KG1 (cell line): ENCODE data around the gene BRINP1.

Source experiments
- DNase-seq: peaks from one replicate; lab custom pipeline; 2025; lab: John Stamatoyannopoulos, UW

Gene BRINP1

GRCh38 chr9:119368681-119369581, at the start of gene BRINP1:
BRINP1 (minus strand) TSS chr9:119369435; CDS start chr9:119313355, 56,080 bp downstream.
- no peak for DNase-seq

- no peak for DNase-seq
Measured at GRCh38 chr9:119418721-119419120, 49.5 kb upstream of the BRINP1 start.

- DNase-seq, result no peak
Measured at GRCh38 chr9:119416793-119417192, 47.6 kb upstream of the BRINP1 start.

- DNase-seq, result no peak
Measured at GRCh38 chr9:119412399-119412798, 43.2 kb upstream of the BRINP1 start.

- DNase-seq, result no peak
Measured at GRCh38 chr9:119409552-119409951, 40.3 kb upstream of the BRINP1 start.

GRCh38 chr9:119400606-119401005, 31.4 kb upstream of the BRINP1 start:
- DNase-seq, result no peak

- no peak for DNase-seq
Measured at GRCh38 chr9:119398350-119398749, 29.1 kb upstream of the BRINP1 start.

GRCh38 chr9:119391878-119392277, 22.6 kb upstream of the BRINP1 start:
- DNase-seq, result no peak

- DNase-seq, result peak; percentile 0
Measured at GRCh38 chr9:119375892-119376291, 6.7 kb upstream of the BRINP1 start.

- no peak for DNase-seq
Measured at GRCh38 chr9:119372951-119373350, 3.7 kb upstream of the BRINP1 start.

- DNase-seq, result peak; percentile 2
Measured at GRCh38 chr9:119370816-119371215, 1.6 kb upstream of the BRINP1 start.

- no peak for DNase-seq
Measured at GRCh38 chr9:119369680-119370366, 588 bp upstream of the BRINP1 start.

GRCh38 chr9:119368179-119368578, 1.1 kb downstream of the BRINP1 start:
- no peak for DNase-seq

GRCh38 chr9:119367683-119368075, 1.6 kb downstream of the BRINP1 start:
- DNase-seq, result no peak

GRCh38 chr9:119366909-119367682, 2.1 kb downstream of the BRINP1 start:
- no peak for DNase-seq

GRCh38 chr9:119365291-119366027, 3.8 kb downstream of the BRINP1 start:
- DNase-seq, result no peak

- DNase-seq, result no peak
Measured at GRCh38 chr9:119360237-119360636, 9.0 kb downstream of the BRINP1 start.

- no peak for DNase-seq
Measured at GRCh38 chr9:119357336-119358096, 11.7 kb downstream of the BRINP1 start.

GRCh38 chr9:119349351-119349825, 19.8 kb downstream of the BRINP1 start:
- DNase-seq, result no peak

- DNase-seq, result no peak
Measured at GRCh38 chr9:119343059-119343990, 25.9 kb downstream of the BRINP1 start.
